ENCODE data around the gene TDRD15.
A peak's percentile ranks its signal among the peaks of the same experiment; 100 is the strongest.
"Not testable (repeated sequence)": the region's sequence is repeated elsewhere in the genome, so short reads cannot be mapped to it uniquely, and the experiment has no call there.

Gene TDRD15

DNA sequence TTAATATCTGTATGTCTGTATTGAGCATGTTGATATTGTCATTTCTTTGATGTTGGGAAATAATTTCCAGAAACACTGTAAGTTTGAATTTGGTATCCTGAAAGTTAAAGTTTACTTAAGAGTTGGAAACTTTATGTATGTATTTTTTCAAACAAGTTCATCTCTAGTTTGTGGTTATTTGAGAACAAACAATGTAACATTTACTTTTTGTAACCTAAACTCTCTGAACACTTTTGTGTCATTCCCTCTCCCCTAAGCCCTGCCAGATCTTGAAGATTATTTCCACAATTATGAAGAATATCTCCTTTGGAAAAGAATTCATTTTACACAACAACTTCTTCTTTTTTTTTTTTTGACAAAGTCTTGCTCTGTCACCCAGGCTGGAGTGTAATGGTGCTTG is 24.9 kb downstream of the TDRD15 start:
- no peak for DNase-seq

DNA sequence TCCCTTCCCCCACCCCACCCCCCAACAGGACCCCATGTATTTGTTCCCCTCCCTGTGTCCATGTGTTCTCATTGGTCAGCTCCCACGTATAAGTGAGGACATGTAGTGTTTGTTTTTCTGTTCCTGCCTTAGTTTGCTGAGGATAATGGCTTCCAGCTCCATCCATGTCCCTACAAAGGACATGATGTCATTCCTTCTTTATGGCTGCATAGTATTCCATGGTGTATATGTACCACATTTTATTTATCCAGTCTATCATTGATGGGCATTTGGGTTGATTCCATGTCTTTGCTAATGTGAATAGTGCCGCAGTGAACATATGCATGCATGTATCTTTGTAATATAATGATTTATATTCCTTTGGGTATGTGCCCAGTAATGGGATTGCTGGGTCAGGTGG is 27.5 kb downstream of the TDRD15 start:
- DNase-seq = not testable (repeated sequence)

DNA sequence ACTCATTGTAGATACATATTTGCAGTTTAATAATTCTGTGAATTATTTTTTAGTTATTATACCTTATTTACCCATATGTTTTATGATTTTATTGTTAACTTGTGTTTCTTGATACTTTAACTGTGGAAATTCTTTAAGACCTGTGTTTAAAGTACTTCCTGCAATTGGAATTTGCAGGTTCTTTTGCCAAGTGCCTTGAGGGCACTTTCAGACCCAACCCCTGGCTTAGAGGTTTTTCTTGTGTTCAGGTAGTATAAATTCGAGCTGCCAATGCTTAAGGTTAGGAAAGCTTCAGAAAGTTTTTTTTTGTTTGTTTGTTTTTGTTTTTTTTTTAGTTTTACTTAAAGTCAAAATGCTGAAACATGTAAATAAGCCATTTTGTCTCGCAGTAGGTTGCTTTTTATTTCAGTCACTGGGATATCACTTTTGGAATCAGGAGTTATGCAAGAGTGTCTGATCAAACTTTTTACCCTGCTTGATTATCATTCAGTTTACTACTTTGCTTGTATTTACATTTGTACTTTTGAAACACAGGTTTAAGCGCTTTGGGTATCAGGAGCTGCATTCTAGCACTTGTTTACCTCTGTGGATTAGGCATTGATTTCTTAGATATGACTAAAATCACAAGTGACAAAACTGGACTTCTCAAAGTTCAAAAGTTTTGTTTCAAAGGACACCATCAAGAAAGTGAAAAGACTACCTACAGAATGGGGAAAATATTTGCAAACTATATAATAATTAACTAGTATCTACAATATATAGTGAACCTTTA is 31.8 kb downstream of the TDRD15 start:
- no peak for DNase-seq

DNA sequence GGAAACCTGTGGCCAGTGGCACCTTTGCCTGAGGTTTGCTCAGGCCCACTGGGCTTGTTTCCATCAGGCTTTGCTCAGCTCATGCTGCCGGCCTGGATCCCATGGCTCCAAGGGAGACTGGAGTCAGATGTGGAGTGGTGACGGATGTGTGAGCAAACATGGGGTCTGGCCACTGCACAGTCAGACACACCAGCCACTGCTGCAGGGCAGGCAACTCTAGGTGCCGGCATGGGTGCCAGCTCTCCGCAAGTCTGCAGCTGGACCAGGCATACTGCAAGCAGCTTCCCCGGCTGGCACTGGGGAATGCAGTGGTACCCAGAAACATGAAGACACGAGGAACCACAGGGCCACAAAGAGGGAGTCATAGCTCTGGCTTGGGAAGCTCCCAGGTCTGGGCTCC is 37.4 kb downstream of the TDRD15 start:
- DNase-seq = no peak

DNA sequence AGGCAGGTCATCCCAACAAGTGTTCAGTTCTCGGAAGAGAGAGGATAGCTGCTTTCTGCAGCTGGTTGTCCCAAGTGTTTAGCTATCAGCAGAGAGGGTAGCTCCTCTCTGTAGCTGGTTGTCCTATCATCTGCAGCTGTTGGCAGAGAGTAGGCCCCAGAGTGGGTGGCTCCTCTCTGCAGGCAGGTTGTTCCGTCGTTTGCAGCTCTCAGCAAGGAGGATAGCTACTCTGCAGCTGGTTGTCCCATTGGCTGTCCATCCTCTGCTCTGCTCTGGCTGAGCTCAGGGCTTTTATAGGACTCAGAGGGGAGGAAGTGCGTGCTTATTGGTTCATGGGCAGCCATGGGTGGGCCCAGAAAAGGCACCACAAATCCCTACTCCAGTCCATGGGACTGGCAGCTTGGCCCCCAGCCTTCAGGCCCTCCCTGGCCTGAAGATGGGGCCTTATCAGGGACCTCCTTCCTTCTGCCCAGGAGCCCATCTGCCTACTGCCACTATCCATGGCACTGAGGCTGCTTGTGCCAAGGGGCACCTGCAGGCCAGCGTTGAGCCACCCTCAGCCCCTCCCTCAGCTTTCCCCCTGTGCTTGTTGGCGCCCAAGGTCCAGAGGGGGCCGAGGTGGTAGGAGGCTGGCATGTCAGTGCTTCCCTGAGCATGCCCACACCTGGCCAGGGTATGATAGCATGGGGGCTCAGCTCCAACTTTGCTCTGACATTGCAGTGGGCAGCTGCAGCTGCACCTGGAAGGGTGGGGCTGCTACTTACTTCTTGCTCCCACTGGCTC is 38.3 kb downstream of the TDRD15 start:
- DNase-seq = no peak

DNA sequence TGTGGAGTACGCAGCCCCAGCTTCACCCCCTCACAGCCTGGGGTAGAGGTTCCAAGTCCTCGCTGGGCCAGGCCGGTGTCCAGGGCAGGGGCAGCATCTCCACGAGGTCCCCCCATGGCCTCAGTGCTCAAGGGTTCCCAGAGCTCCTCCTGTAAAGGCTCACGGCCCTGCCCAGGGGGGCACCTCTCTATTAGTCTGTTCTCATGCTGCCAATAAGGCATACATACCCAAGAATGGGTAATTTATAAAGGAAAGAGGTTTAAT is 38.8 kb downstream of the TDRD15 start:
- DNase-seq = no peak

DNA sequence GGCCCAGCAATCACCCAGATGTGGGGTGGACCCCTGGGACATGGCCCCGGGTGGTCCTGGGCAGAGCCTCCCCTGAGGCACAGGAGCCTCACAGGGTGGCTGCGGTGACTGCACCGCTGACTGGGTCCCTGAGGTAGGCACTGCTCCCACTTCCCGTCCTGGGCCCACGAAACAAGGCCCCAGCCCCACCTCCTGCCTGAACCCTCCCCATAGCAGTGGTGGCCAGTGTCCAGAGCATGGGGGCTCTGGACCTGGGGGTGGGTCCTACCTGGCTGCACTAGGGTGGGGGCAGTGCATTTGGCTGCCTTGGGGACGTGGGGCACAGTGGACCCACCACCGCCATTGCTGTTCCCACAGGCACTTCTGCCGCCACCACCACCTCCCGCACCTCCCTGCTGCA is 39.4 kb downstream of the TDRD15 start:
- no peak for DNase-seq

DNA sequence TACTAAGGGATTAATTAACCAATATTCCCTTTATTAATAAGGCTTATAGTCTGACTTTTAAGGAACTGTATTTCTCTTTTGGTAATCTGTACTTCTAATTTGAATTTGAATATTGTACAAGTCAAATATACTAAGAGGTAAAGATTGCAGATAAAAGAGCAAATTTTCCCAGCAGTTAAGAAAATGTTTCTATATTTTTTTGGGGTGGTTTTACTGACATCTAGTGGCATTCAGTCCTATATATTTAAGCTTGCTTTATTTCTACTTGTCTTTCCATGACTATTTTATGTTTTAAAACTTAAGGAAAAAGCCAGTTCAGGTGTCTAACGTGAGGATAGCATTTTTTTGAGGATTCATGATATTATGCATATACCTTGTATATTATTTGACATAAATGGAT is 41.6 kb downstream of the TDRD15 start:
- peak; percentile 6 for DNase-seq

DNA sequence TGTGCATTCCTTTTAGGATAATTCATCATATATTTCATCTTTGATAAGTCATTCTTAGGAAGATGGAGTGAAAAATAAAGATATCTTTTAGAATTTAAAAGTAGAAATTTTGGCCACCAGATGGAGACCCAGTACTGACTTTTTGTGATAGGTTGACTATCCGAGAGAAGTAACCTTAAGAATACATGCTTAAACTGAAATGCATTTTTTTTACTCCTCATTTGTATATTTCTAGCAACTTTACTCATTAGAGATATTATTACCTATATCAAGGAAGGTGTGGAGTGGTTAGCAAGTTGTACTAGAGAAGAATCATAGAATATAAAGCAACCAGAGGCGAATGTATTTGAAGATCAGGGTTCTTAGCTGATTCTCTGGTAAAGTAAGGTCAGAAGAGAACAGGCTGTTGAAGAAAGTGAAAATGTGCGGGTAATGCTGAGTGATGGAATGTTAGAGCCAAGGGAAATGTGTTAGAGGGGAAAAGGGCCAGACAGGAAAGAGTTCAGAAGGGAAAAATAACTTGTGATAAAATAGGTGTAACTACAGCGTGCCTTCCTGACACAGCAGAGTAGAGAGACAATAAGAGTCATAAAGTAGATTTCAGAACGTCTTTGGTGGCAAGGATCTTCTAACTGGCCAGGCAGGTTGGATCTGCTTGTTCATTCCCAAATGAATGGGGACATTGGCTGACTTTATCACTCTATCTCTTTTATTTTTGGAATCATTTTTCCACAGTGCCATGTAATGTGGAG is 52.3 kb downstream of the TDRD15 start:
- DNase-seq = peak; percentile 23

DNA sequence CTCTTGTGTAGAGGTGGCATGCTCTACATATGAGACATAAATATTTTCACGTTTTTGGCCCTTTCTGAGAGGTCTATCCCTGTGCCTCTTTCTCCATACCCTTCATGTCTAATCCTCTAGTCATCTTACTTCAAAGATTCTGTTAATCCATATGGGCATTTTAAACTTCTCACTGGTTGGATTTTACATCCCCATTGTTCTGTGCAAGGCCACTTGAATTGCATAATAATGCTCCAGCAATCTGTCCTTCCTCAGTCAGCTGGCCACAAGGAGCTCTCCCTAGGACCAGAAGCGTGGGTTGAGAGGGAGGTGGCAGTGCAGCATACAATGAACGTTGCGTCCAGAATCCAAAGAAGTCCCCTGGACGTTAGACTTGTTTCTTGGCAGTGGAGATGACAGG is 58.2 kb downstream of the TDRD15 start:
- DNase-seq = no peak

DNA sequence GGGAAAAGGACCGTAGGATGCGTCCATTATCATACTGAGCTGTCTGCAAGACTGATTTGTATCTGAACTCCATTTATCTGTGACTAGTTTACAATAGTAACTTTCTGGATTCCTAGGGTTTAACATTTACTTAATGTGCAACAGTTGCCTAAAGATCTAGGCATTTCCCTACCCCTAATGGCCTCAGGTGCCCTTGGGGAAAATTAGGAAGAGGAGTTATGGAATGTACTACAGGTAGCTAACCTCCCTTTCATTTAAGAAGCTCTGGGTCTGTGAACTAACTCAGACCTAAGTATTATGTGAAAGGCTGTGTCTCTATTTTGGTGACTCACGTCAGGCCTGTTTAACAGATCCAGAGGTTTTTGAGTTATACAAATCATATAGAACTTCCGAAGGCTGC is 59.5 kb downstream of the TDRD15 start:
- no peak for DNase-seq

DNA sequence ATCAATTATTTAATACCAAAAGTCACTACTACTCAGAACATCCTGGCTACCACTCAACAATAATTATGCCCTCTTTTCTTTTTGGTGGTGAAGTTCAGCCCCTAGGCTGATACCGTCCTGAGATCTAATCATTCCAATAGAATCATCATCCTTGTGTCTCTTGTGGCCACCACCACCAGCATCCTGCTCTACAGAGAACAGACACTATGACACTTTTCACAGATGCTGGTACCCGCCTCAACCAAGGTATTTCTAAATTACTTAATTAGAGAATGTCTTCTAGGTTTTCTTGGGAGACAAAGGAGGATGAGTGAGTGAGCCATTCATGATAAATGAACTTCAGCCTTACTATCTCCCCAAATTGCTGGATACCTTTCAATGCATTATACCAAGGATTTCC is 60.0 kb downstream of the TDRD15 start:
- no peak for DNase-seq

DNA sequence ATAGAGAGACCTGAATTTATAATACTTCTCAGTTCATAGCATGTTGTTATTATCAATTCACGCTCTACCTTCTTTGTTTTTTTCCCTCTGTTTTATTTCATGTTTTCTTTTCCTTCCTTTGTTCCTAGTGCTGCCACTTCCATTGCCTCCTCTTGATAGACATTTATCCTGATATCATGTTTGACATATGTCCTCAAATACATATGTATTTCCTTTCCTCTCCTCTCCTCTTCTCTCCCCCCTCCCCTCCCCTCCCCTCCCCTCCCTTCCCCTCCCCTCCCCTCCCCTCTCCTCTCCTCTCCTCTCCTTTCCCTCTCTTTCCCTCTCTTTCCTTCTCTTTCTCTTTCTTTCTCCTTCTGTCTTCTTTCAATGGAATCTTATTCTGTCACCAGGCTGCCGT is 67.8 kb downstream of the TDRD15 start:
- no peak for DNase-seq
